Measurements from ENCODE around the gene HERPUD1.

DNA sequence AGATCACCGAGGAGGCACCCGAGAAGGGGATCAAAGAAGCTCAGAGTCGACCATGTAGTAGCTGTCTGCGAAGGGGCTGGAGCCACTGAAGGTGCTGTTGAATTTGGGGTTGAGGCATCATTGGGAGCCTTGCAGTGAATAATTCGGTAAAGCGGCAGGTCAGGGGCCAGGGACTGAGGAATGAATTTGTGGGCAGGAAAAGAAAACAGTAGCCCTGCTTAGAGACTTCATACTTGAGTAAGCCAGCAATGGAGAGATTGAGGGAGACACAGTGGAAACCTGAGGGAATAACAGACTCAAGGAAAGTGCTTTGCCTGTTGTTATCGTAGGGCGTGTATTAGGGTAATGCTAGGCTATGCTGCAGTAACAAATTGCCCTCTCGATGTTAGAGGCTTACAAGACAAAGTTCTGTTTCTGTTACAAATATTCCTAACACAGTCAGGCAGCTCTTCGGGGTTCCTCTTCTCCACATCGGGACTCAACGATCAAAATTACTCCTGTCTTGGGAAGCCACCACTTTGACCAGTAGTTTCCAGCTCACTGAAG lies 13.4 kb upstream of the HERPUD1 start:
- TF ChIP-seq, protein P1, sequence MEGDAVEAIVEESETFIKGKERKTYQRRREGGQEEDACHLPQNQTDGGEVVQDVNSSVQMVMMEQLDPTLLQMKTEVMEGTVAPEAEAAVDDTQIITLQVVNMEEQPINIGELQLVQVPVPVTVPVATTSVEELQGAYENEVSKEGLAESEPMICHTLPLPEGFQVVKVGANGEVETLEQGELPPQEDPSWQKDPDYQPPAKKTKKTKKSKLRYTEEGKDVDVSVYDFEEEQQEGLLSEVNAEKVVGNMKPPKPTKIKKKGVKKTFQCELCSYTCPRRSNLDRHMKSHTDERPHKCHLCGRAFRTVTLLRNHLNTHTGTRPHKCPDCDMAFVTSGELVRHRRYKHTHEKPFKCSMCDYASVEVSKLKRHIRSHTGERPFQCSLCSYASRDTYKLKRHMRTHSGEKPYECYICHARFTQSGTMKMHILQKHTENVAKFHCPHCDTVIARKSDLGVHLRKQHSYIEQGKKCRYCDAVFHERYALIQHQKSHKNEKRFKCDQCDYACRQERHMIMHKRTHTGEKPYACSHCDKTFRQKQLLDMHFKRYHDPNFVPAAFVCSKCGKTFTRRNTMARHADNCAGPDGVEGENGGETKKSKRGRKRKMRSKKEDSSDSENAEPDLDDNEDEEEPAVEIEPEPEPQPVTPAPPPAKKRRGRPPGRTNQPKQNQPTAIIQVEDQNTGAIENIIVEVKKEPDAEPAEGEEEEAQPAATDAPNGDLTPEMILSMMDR (IDR thresholded peaks at IDR 0.05; ENCODE audit: low read depth, low read length, poor library complexity, severe bottlenecking): no peak
- TF ChIP-seq EZH2phosphoT487 (IDR thresholded peaks at IDR 0.05; ENCODE audit: borderline replicate concordance, low read length): no peak

Measured in DOHH2 (cell line).